Fibroblast of lung (primary cell): ENCODE results near the gene CCDC150. TPM values are rescaled to one million over a fixed set of nuclear protein-coding genes. Genes with fewer than 3 reads are reported as not detected.

Source experiments
- DNase-seq, 2 donors: peaks; one replicate each; pipeline versions ENCODE4 v3.0.0 to v3.0.0-alpha.2; 2010; ENCODE audit warnings: low read depth in 2 of 2
- H2AFZ ChIP-seq: 2 replicates; pipeline ENCODE4 v1.5.1; 2012; ENCODE audit warnings: low read length, control low read depth, inconsistent platforms
- H3K27ac ChIP-seq: 2 replicates; pipeline ENCODE4 v1.5.1; 2011; ENCODE audit warnings: low read length, control low read depth; ENCODE audit not compliant: insufficient read depth
- H3K27me3 ChIP-seq: 2 replicates; pipeline ENCODE4 v1.5.1; 2011; ENCODE audit warnings: mild to moderate bottlenecking, low read length; ENCODE audit not compliant: control insufficient read depth, insufficient read depth
- H3K36me3 ChIP-seq: 2 replicates; pipeline ENCODE4 v1.5.1; 2011; ENCODE audit warnings: low read length; ENCODE audit not compliant: control insufficient read depth, insufficient read depth
- H3K4me1 ChIP-seq: 2 replicates; pipeline ENCODE4 v1.5.1; 2011; ENCODE audit warnings: low read length; ENCODE audit not compliant: control insufficient read depth, insufficient read depth; ENCODE audit errors: extremely low read depth
- H3K4me2 ChIP-seq: 2 replicates; pipeline ENCODE4 v1.5.1; 2011; ENCODE audit warnings: low read length, control low read depth; ENCODE audit not compliant: insufficient read depth; ENCODE audit errors: extremely low read depth
- H3K4me3 ChIP-seq, 4 experiments: fragments of 200-600 bp in 1 of 4; sonication (generic) in 1 of 4; replicated peaks in 1 of 4; 2 replicates each; pipeline ENCODE4 v1.5.1; 2011 to 2016; ENCODE audit warnings: low read length in 4 of 4, low read depth in 3 of 4, mild to moderate bottlenecking in 3 of 4, control low read depth in 2 of 4, inconsistent platforms in 1 of 4, mixed read lengths in 1 of 4; ENCODE audit not compliant: insufficient read depth in 1 of 4; ENCODE audit errors: control extremely low read depth in 1 of 4
- H3K79me2 ChIP-seq: 2 replicates; pipeline ENCODE4 v1.5.1; 2012; ENCODE audit warnings: mild to moderate bottlenecking, low read length, inconsistent platforms; ENCODE audit not compliant: control insufficient read depth, insufficient read depth
- H3K9ac ChIP-seq: 2 replicates; pipeline ENCODE4 v1.5.1; 2011; ENCODE audit warnings: mild to moderate bottlenecking, low read length, control low read depth; ENCODE audit not compliant: insufficient read depth
- H3K9me3 ChIP-seq: 2 replicates; pipeline ENCODE4 v1.5.1; 2012; ENCODE audit warnings: low read depth, low read length; ENCODE audit not compliant: control insufficient read depth, insufficient read depth
- H4K20me1 ChIP-seq: 2 replicates; pipeline ENCODE4 v1.5.1; 2011; ENCODE audit warnings: low read length; ENCODE audit not compliant: control insufficient read depth, insufficient read depth; ENCODE audit errors: extremely low read depth
- CTCF ChIP-seq, 2 donors: IDR thresholded peaks in 1 of 2; conservative IDR thresholded peaks in 1 of 2; 1 replicate in 1 of 2; 2 replicates in 1 of 2; pipeline ENCODE4 v1.5.1; 2011 to 2012; ENCODE audit warnings: low read length in 2 of 2, control low read depth in 1 of 2, inconsistent platforms in 1 of 2, low read depth in 1 of 2, mild to moderate bottlenecking in 1 of 2
- EZH2 ChIP-seq: IDR thresholded peaks from 2 replicates; pipeline ENCODE4 v1.5.1; 2012; ENCODE audit warnings: low read length, control low read depth, mild to moderate bottlenecking; ENCODE audit errors: missing control alignments
- polyA plus RNA-seq, 2 donors: library from polyadenylated mRNA; depleted of rRNA in 1 of 2; stranded (reverse) in 1 of 2; unstranded in 1 of 2; fragments of >200 nt; gene quantifications; 2 replicates each; pipeline ENCODE4 v1.2.1, GENCODE V29; 2011 to 2012; ENCODE audit warnings: missing spikeins in 1 of 2
- total RNA-seq: library from RNA; depleted of rRNA; stranded (reverse); fragments of >200 nt; gene quantifications from 2 replicates; pipeline ENCODE4 v1.2.1, GENCODE V29; 2014

Gene CCDC150
- total and polyA plus RNA-seq, 2 donors (not counting 1 experiment from before 2014, with no cell fraction given) = 1.5 to 5.1 TPM

GRCh38 chr2:196653843-196654242 lies 14.3 kb downstream of the CCDC150 start:
- Histone ChIP-seq H3K9me3 (no peaks in the 10 kb centered on the region), H3K79me2 (no peaks in the 10 kb centered on the region), H3K27me3 (no peaks in the 10 kb centered on the region), H3K9ac (no peak overlapping the region), H3K27ac (no peak overlapping the region), H3K4me2 (no peak overlapping the region), H3K36me3 (no peaks in the 10 kb centered on the region), H3K4me1 (no peaks in the 10 kb centered on the region), H4K20me1 (no peaks in the 10 kb centered on the region), H3K4me3 (no peak overlapping the region), H2AFZ (no peak overlapping the region)
- no peak for DNase-seq
- no peak for TF ChIP-seq CTCF (conservative IDR thresholded peaks at IDR 0.05 in 1 of 2, IDR thresholded peaks at IDR 0.05 in 1 of 2; ENCODE audit: low read depth in 1 of 2, low read length in 2 of 2)
- TF ChIP-seq EZH2 = no peak

- no peaks in the 10 kb centered on the region for H4K20me1 ChIP-seq
- no peak for DNase-seq
- H3K4me1 ChIP-seq = peaks cover 2% of the 10 kb centered on the region
- no peak overlapping the region for H3K4me2 ChIP-seq
- no peaks in the 10 kb centered on the region for H3K9me3 ChIP-seq
- H3K27me3 ChIP-seq = no peaks in the 10 kb centered on the region
- no peaks in the 10 kb centered on the region for H3K79me2 ChIP-seq
- no peak overlapping the region for H3K9ac ChIP-seq
- H3K4me3 ChIP-seq = no peak overlapping the region
- no peak overlapping the region for H2AFZ ChIP-seq
- TF ChIP-seq EZH2 (no peak), CTCF (conservative IDR thresholded peaks at IDR 0.05 in 1 of 2, IDR thresholded peaks at IDR 0.05 in 1 of 2; ENCODE audit: low read depth in 1 of 2, low read length in 2 of 2) (no peak)
- no peak overlapping the region for H3K27ac ChIP-seq
- no peaks in the 10 kb centered on the region for H3K36me3 ChIP-seq
These were observed 16.2 kb downstream of the CCDC150 start for GRCh38 chr2:196655761-196656160.

GRCh38 chr2:196657333-196657732 lies 17.8 kb downstream of the CCDC150 start:
- no peak overlapping the region for H2AFZ ChIP-seq
- H3K9ac ChIP-seq = no peak overlapping the region
- H3K4me1 ChIP-seq = peaks cover 2% of the 10 kb centered on the region
- H3K9me3 ChIP-seq = no peaks in the 10 kb centered on the region
- no peaks in the 10 kb centered on the region for H3K79me2 ChIP-seq
- H3K4me2 ChIP-seq = no peak overlapping the region
- no peak overlapping the region for H3K27ac ChIP-seq
- no peak for DNase-seq
- no peaks in the 10 kb centered on the region for H3K27me3 ChIP-seq
- H4K20me1 ChIP-seq = no peaks in the 10 kb centered on the region
- H3K4me3 ChIP-seq = no peak overlapping the region
- no peaks in the 10 kb centered on the region for H3K36me3 ChIP-seq
- TF ChIP-seq CTCF (conservative IDR thresholded peaks at IDR 0.05 in 1 of 2, IDR thresholded peaks at IDR 0.05 in 1 of 2; ENCODE audit: low read depth in 1 of 2, low read length in 2 of 2) (no peak), EZH2 (no peak)
